ENCODE results near the gene TIMELESS. TPM values are rescaled to one million over a fixed set of nuclear protein-coding genes. Genes with fewer than 3 reads are reported as not detected.
"Not testable (repeated sequence)": the region's sequence is repeated elsewhere in the genome, so short reads cannot be mapped to it uniquely, and the experiment has no call there.

TIMELESS gene
- total and polyA plus RNA-seq, 10 of the 15 experiments (the other 5 are each of a cell fraction or from before 2014, with no cell fraction given) = 5.8 to 57.8 (median 31.8) TPM

GRCh38 chr12:56399466-56399865, 49.8 kb downstream of the TIMELESS start:
- H3K9me3 ChIP-seq (replicated peaks; ENCODE audit: control insufficient read depth, insufficient read depth, low read length); H3K27ac ChIP-seq (ENCODE audit: control insufficient read depth, insufficient read depth); in situ Hi-C loops (cut with MboI); DNase-seq (ENCODE audit: low read depth, low spot score); FAIRE-seq; POLR2A ChIA-PET; RAD21 ChIA-PET (ENCODE audit: unreplicated experiment); H3K4me1 ChIP-seq (ENCODE audit: control insufficient read depth, insufficient read depth, low read length); H3K36me3 ChIP-seq (ENCODE audit: control insufficient read depth in 2 of 2, insufficient read depth in 2 of 2, low read length in 1 of 2); intact Hi-C loops (cut with micrococcal nuclease; ENCODE audit: unreplicated experiment); ATAC-seq; H3K27me3 ChIP-seq (replicated peaks in 1 of 2; ENCODE audit: control insufficient read depth in 2 of 2, insufficient read depth in 2 of 2, low read length in 1 of 2); H2AFZ ChIP-seq (ENCODE audit: control insufficient read depth, low read depth, low read length); H3K4me3 ChIP-seq; H3K9ac ChIP-seq (ENCODE audit: control insufficient read depth, insufficient read depth, low read length); H3K4me2 ChIP-seq (ENCODE audit: control insufficient read depth, insufficient read depth); SMC1A ChIA-PET (ENCODE audit: uncharacterized antibody, unreplicated experiment); H3K79me2 ChIP-seq (ENCODE audit: control insufficient read depth, insufficient read depth, low read length); H4K20me1 ChIP-seq (ENCODE audit: control insufficient read depth, insufficient read depth); CTCF ChIA-PET; BruUV-seq (replicated peaks): not testable (repeated sequence)
- WGBS (ENCODE audit: insufficient coverage, insufficient replicate concordance, low lambda C conversion rate, missing lambda C conversion rate) = 90% methylated on average over 3 of the region's 3 CpGs

GRCh38 chr12:56398324-56398723, 50.9 kb downstream of the TIMELESS start:
- POLR2A ChIA-PET = interaction anchor here (0.7 kb wide), 1 partner anchor 65 kb away, joined by 3 read pairs; no protein-coding TSS in a partner anchor
- RAD21 ChIA-PET (ENCODE audit: unreplicated experiment) = interaction anchor here (1.0 kb wide), 1 partner anchor 82 kb away, joined by 3 read pairs; no protein-coding TSS in a partner anchor

More at GRCh38 chr12:56398324-56398723, 50.9 kb downstream of the TIMELESS start:
- intact Hi-C loops (cut with micrococcal nuclease; ENCODE audit: unreplicated experiment) = no loop called here
- Histone ChIP-seq H3K4me2 (ENCODE audit: control insufficient read depth, insufficient read depth) (no peak overlapping the region), H3K4me3 (no peak overlapping the region), H3K9ac (ENCODE audit: control insufficient read depth, insufficient read depth, low read length) (no peak overlapping the region), H3K4me1 (ENCODE audit: control insufficient read depth, insufficient read depth, low read length) (no peaks in the 10 kb centered on the region), H4K20me1 (ENCODE audit: control insufficient read depth, insufficient read depth) (no peaks in the 10 kb centered on the region), H3K36me3 (ENCODE audit: control insufficient read depth in 2 of 2, insufficient read depth in 2 of 2, low read length in 1 of 2) (no peaks in the 10 kb centered on the region), H3K27ac (ENCODE audit: control insufficient read depth, insufficient read depth) (no peak overlapping the region), H3K79me2 (ENCODE audit: control insufficient read depth, insufficient read depth, low read length) (no peaks in the 10 kb centered on the region), H3K27me3 (replicated peaks in 1 of 2; ENCODE audit: control insufficient read depth in 2 of 2, insufficient read depth in 2 of 2, low read length in 1 of 2) (no peaks in the 10 kb centered on the region), H2AFZ (ENCODE audit: control insufficient read depth, low read depth, low read length) (no peak overlapping the region), H3K9me3 (replicated peaks; ENCODE audit: control insufficient read depth, insufficient read depth, low read length) (peaks cover 2% of the 10 kb centered on the region; the same call in 1 of the 3 replicates)
- DNase-seq (ENCODE audit: low read depth, low spot score) (no peak), FAIRE-seq (no peak), ATAC-seq (no peak)
- TF ChIP-seq EGR1 (IDR thresholded peaks at IDR 0.05; ENCODE audit: borderline replicate concordance in 1 of 2, low read depth in 2 of 2, low read length in 2 of 2) = no peak
- ChIA-PET SMC1A (ENCODE audit: uncharacterized antibody, unreplicated experiment) (interaction anchor here (0.6 kb wide), 1 partner anchor 47 kb away, joined by 3 read pairs; no protein-coding TSS in a partner anchor), CTCF (no interaction called here)
- in situ Hi-C loops (cut with MboI) = no loop called here
- no TSS peak for BruUV-seq (replicated peaks)

Data from GM12878 (cell line).